ENCODE data around the gene CXCL11.

DNA sequence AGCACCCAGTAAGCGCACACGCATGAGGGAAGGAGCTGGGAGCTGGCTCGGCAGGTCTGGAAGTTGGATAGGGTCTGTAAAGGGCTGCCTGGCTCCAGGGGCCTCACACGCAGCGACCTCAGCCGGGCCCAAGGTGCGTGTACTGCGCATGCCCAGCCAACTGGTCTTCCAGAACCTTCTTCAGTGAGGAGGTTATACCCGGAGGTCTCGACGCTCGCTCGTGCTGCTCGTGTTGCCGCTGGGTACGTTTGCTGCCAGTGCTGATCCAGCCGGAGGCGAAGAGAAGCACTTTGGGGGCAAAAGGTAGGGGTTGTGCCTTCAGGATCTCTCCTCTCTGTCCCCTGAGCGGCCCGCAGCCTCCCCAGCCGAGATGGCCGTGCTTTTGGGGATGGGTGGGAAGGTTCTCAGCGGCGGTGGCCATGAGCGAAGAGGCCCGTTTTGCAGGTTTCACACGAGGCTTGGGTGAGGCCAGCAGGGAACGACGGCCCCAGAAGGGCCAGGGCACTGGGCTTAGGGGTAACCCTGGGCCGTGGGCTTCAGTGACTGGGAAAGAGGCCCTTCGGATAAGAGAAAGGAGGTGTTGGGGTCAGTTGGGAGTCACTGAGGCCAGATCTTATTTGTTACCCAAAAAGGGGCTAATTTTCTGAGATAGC lies 24.7 kb downstream of the CXCL11 start:
- TF ChIP-seq, protein P1, sequence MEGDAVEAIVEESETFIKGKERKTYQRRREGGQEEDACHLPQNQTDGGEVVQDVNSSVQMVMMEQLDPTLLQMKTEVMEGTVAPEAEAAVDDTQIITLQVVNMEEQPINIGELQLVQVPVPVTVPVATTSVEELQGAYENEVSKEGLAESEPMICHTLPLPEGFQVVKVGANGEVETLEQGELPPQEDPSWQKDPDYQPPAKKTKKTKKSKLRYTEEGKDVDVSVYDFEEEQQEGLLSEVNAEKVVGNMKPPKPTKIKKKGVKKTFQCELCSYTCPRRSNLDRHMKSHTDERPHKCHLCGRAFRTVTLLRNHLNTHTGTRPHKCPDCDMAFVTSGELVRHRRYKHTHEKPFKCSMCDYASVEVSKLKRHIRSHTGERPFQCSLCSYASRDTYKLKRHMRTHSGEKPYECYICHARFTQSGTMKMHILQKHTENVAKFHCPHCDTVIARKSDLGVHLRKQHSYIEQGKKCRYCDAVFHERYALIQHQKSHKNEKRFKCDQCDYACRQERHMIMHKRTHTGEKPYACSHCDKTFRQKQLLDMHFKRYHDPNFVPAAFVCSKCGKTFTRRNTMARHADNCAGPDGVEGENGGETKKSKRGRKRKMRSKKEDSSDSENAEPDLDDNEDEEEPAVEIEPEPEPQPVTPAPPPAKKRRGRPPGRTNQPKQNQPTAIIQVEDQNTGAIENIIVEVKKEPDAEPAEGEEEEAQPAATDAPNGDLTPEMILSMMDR (IDR thresholded peaks at IDR 0.05) = no peak
- TF ChIP-seq EP300 (IDR thresholded peaks at IDR 0.05) (no peak), POLR2A (IDR thresholded peaks at IDR 0.05; ENCODE audit: low read depth) (no peak)
